BE2C (cell line): ENCODE results near the gene CNTNAP5.

ENCODE experiments used
- DNase-seq: peaks from one replicate; pipeline ENCODE4 v3.0.0-alpha.2; 2020
- H3K27me3 ChIP-seq: fragments of 250-450 bp; sonication (Bioruptor Pico); 2 replicates; pipeline ENCODE4 v1.5.1; 2020; ENCODE audit warnings: mild to moderate bottlenecking
- H3K36me3 ChIP-seq: fragments of 250-450 bp; sonication (Bioruptor Pico); 2 replicates; pipeline ENCODE4 v1.5.1; 2020; ENCODE audit warnings: mild to moderate bottlenecking
- H3K4me1 ChIP-seq: fragments of 250-450 bp; sonication (Bioruptor Pico); 2 replicates; pipeline ENCODE4 v1.5.1; 2020
- H3K4me3 ChIP-seq: 2 replicates; pipeline ENCODE4 v1.5.1; 2011; ENCODE audit warnings: low read depth, low read length
- H3K9me3 ChIP-seq: fragments of 250-450 bp; sonication (Bioruptor Pico); 2 replicates; pipeline ENCODE4 v1.5.1; 2020
- CTCF ChIP-seq: IDR thresholded peaks from 2 replicates; pipeline ENCODE4 v1.5.1; 2012; ENCODE audit warnings: mild to moderate bottlenecking, low read depth, low read length

The CNTNAP5 gene

GRCh38 chr2:124778076-124778475 lies 753.0 kb downstream of the CNTNAP5 start:
- Histone ChIP-seq H3K4me1 (no peaks in the 10 kb centered on the region), H3K9me3 (no peaks in the 10 kb centered on the region), H3K36me3 (no peaks in the 10 kb centered on the region), H3K4me3 (no peak overlapping the region), H3K27me3 (no peaks in the 10 kb centered on the region)
- DNase-seq: no peak
- no peak for TF ChIP-seq CTCF

GRCh38 chr2:124796647-124797046 lies 771.6 kb downstream of the CNTNAP5 start:
- Histone ChIP-seq H3K4me1 (no peaks in the 10 kb centered on the region), H3K27me3 (no peaks in the 10 kb centered on the region), H3K4me3 (no peak overlapping the region), H3K36me3 (no peaks in the 10 kb centered on the region), H3K9me3 (no peaks in the 10 kb centered on the region)
- TF ChIP-seq CTCF: no peak
- no peak for DNase-seq

- Histone ChIP-seq H3K4me3 (no peak overlapping the region), H3K36me3 (no peaks in the 10 kb centered on the region), H3K9me3 (no peaks in the 10 kb centered on the region), H3K4me1 (no peaks in the 10 kb centered on the region), H3K27me3 (no peaks in the 10 kb centered on the region)
- DNase-seq: no peak
- TF ChIP-seq CTCF: no peak
These were observed 772.0 kb downstream of the CNTNAP5 start for GRCh38 chr2:124797049-124797448.

- no peak for DNase-seq
- Histone ChIP-seq H3K4me3 (no peak overlapping the region), H3K27me3 (no peaks in the 10 kb centered on the region), H3K4me1 (no peaks in the 10 kb centered on the region), H3K9me3 (no peaks in the 10 kb centered on the region), H3K36me3 (no peaks in the 10 kb centered on the region)
- TF ChIP-seq CTCF: no peak
These were observed 773.5 kb downstream of the CNTNAP5 start for GRCh38 chr2:124798551-124798950.

- peak; percentile 66 for TF ChIP-seq CTCF
- no peaks in the 10 kb centered on the region for H3K4me1 ChIP-seq
- H3K9me3 ChIP-seq: no peaks in the 10 kb centered on the region
- H3K36me3 ChIP-seq: no peaks in the 10 kb centered on the region
- H3K27me3 ChIP-seq: no peaks in the 10 kb centered on the region
- peak; percentile 3 for DNase-seq
- H3K4me3 ChIP-seq: no peak overlapping the region
These were observed 779.2 kb downstream of the CNTNAP5 start for GRCh38 chr2:124804014-124804940.

- H3K27me3 ChIP-seq: no peaks in the 10 kb centered on the region
- no peak for DNase-seq
- no peak overlapping the region for H3K4me3 ChIP-seq
- H3K36me3 ChIP-seq: no peaks in the 10 kb centered on the region
- no peaks in the 10 kb centered on the region for H3K9me3 ChIP-seq
- TF ChIP-seq CTCF: no peak
- no peaks in the 10 kb centered on the region for H3K4me1 ChIP-seq
These were observed 780.0 kb downstream of the CNTNAP5 start for GRCh38 chr2:124805060-124805459.
